ENCODE results near the gene MAMDC4.

DNA sequence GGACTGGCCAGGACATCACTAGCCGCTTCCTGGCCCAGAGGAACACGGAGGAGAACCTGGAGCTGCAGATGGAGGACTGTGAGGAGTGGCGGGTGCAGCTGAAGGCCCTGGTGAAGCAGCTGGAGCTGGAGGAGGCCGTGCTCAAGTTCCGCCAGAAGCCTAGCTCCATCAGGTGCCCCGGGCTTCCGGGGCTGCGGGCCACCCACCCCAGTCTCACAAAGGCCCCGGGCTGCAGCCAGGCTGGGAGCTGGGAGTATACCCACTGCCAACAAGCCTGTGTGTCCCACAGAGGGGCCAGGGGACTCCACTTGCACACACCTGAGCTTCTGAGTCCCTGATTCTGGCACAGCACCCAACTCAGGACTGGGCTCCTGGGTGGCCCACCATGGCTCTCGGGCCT lies 46.1 kb upstream of the MAMDC4 start:
- no peak for TF ChIP-seq POLR2A (IDR thresholded peaks at IDR 0.05)
- TF ChIP-seq, protein P1, sequence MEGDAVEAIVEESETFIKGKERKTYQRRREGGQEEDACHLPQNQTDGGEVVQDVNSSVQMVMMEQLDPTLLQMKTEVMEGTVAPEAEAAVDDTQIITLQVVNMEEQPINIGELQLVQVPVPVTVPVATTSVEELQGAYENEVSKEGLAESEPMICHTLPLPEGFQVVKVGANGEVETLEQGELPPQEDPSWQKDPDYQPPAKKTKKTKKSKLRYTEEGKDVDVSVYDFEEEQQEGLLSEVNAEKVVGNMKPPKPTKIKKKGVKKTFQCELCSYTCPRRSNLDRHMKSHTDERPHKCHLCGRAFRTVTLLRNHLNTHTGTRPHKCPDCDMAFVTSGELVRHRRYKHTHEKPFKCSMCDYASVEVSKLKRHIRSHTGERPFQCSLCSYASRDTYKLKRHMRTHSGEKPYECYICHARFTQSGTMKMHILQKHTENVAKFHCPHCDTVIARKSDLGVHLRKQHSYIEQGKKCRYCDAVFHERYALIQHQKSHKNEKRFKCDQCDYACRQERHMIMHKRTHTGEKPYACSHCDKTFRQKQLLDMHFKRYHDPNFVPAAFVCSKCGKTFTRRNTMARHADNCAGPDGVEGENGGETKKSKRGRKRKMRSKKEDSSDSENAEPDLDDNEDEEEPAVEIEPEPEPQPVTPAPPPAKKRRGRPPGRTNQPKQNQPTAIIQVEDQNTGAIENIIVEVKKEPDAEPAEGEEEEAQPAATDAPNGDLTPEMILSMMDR (IDR thresholded peaks at IDR 0.05) = no peak

Measured in adrenal gland (tissue), 5 donors.